CD4-positive, alpha-beta T cell treated with Interleukin-12 subunit alpha and Interleukin-12 subunit beta, for 1 hour (primary cell): ENCODE data around the gene CFAP298.
A peak's percentile ranks its signal among the peaks of the same experiment; 100 is the strongest.

Experiments used
- DNase-seq: peaks from one replicate; pipeline ENCODE4 v3.0.0-alpha.2; 2020

CFAP298 gene

DNA sequence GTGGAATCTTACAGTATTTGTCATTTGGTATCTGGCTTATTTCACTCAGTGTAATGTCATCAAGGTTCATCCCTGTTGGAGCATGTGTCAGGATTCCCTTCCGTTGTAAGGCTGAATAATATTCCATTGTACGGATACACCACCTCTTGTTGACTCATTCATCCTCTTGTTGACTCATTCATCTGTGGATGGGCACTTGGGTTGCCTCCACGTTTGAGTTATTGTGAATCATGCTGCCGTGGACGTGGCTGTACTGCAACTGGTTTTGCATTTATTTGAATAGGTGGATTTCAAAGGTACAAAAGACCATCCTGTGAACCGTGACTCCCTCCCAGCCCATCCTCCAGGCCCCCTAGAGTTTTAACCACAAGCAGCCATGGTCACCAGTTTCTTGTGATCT, 15.0 kb downstream of the CFAP298 start:
- DNase-seq, result no peak

DNA sequence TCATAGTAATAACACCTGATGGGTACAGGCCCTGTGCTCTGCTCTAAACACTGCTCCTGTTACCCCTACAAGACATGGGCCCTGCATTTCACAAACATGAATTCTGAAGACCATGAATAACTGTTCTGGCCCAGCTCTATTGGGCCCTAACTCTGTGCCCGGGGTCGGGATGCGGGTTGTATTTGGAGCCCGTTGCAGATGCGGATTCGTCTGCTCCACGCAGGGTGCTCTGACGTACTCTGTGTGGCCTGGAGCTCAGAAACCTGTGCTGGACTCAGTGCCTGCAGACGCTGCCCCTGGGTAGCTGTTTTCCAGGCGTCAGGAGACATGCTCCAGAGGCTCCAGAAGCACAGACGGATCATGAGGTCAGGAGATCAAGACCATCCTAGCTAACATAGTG, 16.7 kb downstream of the CFAP298 start:
- DNase-seq, result no peak

DNA sequence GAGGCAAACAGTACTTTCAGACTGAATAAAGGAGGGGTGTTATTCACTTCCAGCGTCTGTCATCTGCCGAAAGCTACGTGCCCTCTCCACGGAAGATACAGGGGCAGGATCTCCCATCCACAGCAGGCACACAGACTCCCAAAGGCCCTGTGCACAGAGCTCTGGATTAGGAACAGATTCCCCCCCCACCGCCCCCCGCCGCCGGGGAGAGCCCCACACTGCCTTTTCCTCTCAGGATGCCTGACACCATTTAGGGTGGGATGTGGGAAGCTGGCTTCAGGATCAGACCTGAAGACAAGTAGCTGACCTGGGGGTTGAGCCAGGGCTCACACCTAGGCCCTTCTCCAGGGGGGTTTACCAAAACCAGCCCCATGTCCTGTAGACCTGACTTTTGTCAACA, 18.5 kb downstream of the CFAP298 start:
- no peak for DNase-seq

DNA sequence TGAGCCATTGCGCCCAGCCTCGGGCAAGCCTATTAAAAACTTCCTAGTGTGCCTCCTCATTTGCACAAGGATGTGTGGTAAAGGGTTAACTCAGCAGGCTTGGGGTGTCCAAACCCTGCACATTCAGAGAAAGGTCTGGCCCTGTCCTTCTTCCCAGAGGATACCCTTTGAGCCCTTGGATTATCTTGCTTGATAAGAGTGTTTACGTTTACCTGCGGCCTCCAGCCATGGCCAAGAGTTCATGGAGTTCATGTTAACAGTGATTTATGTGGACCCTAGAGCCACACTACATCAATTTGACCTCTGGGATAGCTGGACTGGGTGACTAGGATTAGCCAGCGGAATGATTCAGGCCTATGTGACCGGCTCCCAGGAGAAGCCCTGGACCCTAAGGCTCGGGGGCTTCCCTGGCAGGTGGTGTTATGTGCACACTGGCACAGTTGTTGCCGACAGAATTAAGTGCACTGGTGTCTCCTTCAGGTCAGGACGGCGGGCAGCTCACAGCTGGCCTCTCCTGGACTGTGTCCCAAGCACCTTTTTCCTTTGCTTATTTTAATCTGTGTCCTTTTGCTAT, 19.2 kb downstream of the CFAP298 start:
- no peak for DNase-seq

DNA sequence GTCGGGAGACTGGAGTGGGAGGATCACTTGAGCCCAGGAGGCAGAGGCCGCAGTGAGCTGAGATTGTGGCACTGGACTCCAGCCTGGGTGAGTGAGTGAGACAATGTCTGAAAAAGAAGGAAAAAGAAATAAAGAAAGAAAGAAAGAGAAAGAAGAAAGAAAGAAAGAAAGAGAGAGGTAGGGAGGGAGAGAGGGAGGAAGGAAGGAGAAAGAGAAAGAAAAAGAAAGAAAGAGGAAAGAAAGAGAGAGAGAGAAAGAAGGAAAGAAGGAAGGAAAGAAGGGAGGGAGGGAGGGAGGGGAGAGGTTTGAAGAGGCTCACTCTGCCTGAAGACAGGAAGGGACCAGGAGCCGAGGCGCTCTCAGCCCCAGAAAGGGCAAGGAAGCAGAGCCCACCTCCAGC, 22.0 kb downstream of the CFAP298 start:
- DNase-seq, result no peak

DNA sequence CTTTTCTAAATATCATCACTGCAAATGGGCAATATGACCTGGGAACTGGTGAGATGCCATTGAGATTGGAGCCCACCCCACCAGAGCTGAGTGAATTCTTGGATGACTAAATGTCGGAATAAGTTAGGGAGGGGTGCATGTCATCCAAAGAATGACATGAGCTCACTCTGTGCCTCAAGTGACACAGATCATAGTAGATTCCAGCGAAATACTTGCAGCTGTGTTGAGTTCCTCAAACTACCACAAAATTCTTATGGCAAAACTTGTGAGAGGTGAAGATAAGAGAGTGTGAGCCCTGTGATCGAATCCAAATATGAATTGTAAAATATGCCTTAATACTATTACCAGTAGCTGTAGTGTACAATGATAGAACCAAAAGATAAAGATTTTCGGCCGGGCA, 24.5 kb downstream of the CFAP298 start:
- no peak for DNase-seq

DNA sequence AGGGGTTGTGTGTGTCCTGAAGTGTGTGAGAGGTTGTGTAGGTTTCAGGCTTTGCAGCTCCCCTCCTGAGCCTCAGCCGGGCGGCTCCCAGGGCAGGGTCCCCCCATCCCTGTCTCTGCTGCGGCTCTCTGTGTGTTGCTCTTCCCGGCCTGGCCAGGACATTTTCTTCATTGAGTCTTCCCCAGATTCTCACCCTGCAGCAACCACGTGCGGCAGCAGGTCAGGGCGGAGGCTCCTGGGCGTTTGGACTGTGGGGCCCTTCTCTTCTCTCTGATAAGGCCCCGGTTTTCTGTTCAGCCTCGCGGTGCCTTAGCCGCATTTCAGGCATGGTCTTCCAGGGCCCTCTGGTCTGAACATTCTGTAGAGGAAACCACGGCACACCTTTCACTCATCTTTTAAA, 25.1 kb downstream of the CFAP298 start:
- DNase-seq, result no peak

DNA sequence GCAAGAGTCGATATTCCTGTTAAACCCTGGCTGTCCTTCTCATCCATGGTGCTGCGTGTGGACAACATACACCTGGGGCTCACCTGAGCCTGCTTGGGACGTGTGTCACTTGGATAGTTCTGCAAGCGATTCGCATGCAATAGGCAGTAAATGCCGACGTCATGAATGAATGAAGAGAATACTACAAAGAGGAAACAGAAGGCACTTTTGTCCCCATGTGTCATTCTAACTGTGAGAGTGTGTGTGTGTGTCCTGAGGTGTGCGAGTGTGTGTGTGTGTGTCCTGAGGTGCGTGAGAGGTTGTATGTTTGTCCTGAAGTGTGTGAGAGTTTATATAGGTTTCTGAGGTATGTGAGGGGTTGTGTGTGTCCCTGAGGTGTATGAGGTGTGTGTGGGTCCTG, 26.2 kb downstream of the CFAP298 start:
- no peak for DNase-seq

DNA sequence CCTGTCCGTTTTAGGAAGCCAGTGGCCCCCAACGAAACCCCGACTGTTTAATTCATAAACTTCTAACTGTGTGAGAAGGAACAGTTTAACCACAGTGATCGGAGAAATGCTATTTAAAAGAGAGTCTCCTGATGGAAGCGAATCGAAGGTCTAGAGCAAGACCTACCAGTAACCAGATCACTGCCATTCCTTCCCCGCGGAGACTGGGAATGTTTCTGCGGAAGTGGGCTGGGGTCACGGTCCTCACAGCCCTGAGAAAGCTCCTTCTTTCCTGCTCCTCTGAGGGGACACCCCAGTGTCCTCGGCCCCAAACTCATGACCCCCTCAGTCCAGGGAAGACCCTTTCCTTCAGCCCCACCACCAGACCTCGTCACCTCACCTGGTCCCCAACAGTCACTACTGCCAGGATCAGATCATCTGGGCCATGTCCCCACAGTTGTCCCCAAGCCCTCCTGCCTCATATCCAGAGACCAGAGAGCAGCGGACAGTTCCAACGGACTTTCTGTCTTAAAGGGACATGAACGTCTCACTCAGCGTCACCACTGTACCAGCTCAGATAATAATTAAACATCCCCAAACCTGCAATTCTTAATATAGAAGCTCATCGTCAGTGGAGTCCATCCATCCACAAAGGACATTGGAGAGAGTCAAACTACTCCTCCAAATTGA, 27.0 kb downstream of the CFAP298 start, which contains the start of gene TCP10L:
TSS of gene TCP10L (minus strand) at position 482 of the 669 bp plus-strand sequence. CDS start 1,219 bp downstream, outside the sequence.
- DNase-seq, result no peak

DNA sequence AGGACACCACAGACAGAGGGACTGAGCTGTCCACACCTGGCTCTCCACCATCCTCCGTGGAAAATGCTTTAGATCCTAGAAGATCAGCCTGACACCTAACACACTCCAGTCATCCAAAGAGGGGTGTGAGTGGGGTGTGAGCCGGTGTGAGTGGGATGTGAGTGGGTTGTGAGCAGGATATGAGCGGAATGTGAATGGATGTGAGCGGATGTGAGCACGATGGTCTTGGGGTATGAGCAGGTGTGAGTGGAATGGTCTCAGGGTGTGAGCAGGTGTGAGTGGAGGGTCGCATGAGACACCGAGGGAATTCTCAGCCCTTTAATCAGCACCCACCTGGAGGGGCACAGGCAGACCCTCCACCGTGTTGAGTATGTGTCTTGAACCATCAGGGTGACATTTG, 27.7 kb downstream of the CFAP298 start:
- DNase-seq, result no peak

DNA sequence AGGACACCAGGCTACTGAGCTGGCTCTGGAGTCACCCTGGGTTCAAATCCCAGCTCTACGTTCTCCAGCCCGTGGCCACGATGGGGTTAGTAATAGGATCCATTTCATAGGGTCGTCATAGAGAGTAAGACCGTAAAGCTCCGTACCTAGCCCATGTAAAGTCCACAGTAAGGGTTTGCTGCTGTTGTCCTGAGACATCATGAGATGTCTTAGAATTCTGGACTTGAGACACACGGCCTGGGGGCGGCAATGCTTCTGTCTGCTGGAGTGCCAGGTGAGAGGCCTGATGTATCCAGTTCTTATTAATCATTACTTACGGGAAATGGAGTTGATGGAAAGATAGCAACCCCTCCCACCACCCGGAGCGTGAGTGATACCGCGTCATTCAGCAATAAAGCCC, 30.4 kb downstream of the CFAP298 start:
- no peak for DNase-seq

DNA sequence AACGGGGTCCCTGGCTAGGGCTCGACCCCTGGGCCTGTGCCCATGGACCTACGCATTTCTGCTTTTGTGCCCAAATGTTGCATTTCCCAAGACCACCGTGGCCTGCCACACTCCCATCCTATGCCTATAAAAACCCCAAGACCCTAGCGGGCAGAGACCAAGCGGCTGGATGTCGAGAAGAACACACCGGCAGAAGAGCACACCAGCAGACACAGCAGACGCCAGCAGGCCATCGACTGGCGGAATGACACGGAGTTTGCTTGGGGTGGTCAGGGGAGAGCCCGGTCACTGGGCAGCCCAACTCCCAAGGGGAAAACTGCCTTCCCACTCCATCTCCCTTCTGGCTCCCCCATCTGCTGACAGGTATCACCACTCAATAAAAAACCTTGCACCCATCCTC, 31.2 kb downstream of the CFAP298 start:
- DNase-seq, result no peak

DNA sequence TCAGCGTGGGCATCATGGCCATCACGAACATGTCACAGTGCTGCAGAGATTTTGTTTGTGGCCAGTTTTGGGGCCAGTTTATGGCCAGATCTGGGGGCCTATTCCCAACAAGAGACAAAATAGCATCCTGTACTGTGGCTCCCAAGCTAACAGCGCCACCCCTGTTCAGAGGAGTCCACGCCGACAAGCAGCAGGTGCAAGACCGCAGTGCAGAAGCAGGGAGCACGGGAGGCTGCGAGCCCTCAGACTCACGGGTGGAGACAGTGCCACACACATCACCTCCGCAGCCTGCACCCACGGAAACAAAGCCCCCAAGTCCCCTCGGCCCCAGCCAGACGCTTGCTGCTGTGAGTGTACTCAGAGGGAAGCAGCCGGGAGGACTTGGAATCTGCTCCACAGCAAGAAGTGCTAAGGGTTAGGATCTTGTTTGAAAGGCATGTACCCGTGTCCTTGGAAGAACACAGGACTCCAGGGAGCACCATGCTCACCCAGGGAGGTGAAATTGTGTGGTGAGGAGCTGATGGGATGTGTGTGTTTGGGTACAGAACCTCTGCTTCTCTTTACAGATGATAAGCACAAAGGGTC, 34.0 kb downstream of the CFAP298 start:
- peak; percentile 25 for DNase-seq

DNA sequence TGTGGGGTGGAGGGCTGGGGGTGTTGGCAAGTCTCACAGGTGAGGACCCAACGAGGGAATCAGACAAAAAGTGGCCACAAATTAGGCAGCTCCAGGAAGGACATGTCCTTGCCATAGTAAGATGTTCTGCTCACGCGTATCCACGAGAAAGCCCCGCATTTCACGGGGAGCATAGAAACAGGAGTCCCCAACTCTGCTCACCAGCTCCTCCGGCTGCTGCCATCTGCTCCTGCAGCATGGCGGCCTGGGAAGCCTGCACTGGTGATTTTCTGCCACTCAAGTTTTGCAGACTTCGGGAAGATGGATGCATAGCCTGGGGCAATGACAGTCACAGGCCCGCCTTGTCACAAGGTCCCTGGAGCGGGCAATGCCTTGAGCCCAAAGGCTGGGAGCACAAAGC, 36.2 kb downstream of the CFAP298 start:
- no peak for DNase-seq

DNA sequence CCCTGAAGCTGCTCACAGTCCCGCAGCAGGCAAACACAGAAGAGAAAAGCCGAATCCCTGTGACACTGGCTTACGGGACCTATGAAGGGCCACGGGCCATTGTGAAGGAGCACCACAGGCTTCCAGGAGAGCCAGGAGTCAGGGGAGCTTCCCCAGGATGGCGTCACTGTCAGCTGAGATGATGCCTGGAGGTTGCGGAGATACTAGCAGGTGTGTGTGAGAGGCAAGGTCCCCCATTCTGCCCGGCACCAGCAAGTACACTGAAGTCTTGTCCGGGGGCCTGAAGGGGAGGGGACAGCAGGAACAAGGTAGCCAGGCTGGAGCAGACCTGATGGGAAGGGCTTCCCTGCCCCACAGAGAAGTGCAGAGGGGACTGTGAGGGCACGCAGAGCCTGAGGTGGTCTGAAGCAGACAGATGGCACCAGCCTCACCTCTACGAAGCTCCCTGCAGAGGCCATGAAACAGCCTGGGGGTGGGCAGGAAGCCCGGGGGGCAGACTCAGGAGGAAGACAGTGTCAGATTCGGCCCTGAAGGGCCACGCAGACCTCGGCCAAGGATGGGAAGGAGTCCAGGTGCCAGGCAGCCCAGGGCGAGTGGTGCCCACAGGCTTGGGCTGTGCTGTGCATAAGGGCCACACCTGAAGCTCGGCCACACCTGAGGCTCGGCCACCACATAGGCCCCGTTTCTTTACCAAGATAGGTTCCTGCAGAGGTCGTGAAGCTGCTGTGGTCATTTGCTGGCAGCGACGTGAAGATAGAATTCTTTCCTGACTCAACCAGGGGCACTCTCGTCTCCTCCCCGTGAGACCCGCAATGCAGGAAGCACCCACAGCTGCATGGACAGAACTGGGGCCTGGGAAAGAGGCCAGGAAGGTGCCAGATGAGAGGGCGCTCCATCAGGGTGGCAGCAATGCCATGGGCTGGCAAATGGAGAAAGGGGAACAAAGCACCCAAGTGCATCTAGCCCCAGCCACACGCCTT, 36.9 kb downstream of the CFAP298 start:
- DNase-seq, result no peak

DNA sequence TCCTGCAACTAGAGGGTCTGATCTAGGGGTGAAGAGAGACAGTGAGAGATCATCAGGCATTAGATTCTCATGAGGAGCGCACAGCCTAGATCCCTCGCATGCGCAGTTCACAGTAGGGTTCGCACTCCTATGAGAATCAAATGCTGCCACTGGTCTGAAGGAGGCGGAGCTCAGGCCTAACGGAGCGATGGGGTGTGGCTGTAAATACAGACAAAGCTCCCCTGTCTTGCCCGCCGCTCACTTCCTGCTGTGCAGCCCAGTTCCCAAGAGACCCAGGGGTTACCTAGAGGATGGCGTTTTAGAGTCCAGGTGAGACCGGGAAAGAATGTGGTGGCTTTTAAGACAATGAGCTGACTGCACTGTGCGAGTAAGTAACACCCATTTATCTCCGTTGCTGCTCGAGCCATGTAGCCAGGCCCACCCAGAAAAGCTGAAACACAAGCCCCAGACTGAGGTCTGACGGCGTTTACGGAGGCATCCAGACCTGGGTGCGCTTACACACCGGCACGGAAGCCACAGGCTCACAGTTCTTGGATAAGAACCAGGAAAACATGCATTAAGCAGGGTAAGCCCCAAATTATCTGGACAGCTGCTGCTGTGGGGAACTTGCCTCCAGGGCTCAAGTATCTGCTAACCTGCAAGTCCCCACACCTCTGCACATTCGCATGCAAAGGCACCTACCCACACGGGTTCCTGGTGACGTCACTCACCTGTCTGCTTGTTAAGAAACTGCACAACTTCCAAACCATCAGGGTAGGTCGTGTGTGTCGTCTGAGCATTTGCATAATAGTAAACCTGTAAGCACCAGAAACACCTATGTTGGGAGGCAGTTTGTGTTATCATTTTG, 39.4 kb downstream of the CFAP298 start:
- no peak for DNase-seq

DNA sequence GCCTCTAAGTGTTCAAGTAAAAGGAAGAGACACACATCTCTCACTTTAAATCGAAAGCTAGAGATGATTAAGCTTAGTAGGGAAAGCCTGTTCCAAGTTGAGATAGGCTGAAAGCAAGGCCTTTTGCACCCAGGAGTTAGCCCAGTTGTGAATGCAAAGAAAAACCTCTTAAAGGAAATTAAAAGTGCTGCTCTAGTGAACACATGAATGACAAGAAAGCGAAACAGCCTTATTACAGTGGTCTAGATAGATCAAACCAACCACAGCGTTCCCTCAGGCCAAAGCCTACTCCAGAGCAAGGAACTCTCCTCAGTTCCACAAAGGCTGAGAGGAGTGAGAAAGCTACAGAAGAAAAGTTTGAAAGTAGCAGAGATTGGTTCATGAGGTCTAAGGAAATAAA, 41.7 kb downstream of the CFAP298 start:
- DNase-seq, result no peak

DNA sequence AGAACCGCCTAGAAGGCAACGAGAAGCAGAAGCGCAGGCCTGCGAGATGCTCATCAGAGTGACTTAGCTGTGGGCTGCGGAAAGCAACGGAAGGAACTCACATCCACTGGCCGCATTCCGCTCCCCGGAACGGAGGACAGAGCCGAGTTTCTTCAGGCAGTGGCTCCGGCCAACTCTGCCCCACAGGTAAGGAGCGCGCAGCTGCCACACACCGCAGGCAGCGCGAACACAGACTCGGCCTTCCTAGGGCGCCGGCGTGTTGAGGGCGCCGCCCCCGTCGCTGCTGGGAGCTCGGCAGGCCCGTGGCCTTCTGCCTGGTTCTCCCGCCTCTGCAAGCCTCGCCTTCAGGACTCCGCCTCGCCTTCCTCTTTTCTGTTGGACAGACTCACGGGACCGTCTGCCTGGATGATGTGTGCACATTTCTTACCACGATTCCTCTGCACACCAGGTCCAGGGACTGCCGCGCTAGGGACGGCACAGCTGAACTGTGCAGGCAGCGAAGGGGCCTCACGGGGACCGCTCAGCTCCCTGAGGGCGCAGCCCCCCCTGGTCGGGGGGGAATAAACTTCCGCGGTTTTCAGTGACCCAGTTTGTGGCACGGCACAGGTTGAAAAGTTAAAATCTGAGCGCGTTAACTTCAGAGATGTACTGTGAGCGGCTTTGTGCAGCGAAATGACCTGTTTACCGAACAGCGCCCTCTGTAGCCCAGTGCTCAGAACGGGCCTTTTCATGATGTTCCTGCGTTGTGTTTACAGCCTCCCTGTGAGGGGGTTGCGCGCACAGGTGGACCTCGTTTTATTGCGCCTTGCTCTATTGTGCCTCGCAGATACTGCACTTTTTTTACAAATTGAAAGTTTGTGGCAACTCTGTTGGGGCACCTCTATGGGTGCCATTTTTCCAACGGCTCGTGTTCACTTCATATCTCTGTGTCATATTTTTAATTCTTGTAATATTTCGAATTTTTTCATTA, 42.6 kb downstream of the CFAP298 start:
- DNase-seq, result peak; percentile 84

DNA sequence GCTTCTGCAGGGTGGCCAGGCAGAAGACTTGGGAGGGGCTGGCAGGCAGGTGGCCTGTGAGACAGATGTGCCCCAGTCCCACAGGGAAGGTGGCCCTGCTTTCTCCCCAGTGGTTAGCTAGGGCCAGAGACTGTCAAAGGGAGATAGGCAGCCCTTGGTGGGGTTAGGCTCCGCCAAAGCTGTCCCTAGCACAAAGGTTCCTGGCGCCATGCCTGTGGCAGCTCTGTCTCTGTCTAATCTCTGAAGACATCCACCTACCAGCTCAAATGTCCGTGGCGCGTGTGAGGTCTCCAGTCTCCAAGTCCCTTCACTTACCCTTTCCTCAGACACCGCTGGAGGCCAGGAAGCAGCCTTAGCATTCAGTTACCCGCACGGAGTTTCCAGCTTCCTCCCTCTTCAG, 44.6 kb downstream of the CFAP298 start:
- DNase-seq, result no peak

DNA sequence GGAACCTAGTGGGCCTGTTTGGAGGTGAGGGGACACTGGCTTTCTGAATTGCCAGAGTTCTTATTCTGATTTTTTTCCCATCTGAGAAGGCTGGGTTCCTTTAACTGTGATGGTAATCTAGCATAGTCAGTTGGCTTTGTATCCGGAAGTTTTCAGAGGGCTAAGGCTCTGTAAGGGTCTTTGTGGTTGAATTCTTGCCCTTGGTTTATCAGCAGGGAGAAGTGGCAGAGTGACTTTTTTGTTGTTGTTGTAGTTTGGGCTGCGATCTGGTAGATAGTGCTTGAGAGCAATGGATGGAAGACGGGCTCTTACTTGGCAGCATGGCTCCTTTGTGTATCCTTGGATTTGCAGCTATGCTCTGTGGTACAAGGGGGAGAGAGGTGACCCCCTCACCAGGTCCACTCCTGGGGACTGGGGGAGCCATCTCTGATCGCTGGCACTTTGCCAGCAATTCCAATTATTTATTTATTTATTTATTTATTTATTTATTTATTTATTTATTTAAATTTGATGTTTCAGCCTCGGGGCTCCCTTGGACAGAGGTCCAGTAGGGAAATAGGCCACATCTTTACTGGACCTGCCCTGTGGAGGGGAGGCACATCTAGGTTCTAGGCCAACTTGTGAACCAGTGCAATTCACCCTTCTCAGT, 45.3 kb downstream of the CFAP298 start:
- no peak for DNase-seq
